Loucy (cell line): ENCODE data around the gene KIF16B.
A peak's percentile ranks its signal among the peaks of the same experiment; 100 is the strongest.

Experiments
- H2AFZ ChIP-seq: fragments of 200-600 bp; sonication (generic); 2 replicates; pipeline ENCODE4 v1.6.0; 2016; ENCODE audit warnings: antibody characterized with exemption, mild to moderate bottlenecking, low read length, moderate library complexity
- H3F3A ChIP-seq: fragments of 200-600 bp; 2 replicates; pipeline ENCODE4 v1.6.0; 2016; ENCODE audit warnings: antibody characterized with exemption, low read depth, mild to moderate bottlenecking
- H3K27me3 ChIP-seq: fragments of 200-600 bp; sonication (generic); 2 replicates; pipeline ENCODE4 v1.6.1; 2014; ENCODE audit warnings: low read length, mild to moderate bottlenecking; ENCODE audit not compliant: insufficient read depth, poor library complexity, severe bottlenecking
- H3K36me3 ChIP-seq: fragments of 200-600 bp; sonication (generic); 2 replicates; pipeline ENCODE4 v1.6.1; 2016; ENCODE audit warnings: low read length; ENCODE audit not compliant: insufficient read depth
- H3K4me1 ChIP-seq: fragments of 200-600 bp; sonication (generic); 2 replicates; pipeline ENCODE4 v1.5.1; 2014; ENCODE audit warnings: low read length, mild to moderate bottlenecking; ENCODE audit not compliant: insufficient read depth, poor library complexity, severe bottlenecking
- H3K4me2 ChIP-seq: fragments of 200-600 bp; sonication (generic); 2 replicates; pipeline ENCODE4 v1.6.0; 2014; ENCODE audit warnings: antibody characterized with exemption, low read length, low read depth, mild to moderate bottlenecking; ENCODE audit not compliant: poor library complexity, severe bottlenecking
- H3K4me3 ChIP-seq: fragments of 200-600 bp; sonication (generic); 2 replicates; pipeline ENCODE4 v1.5.1; 2014; ENCODE audit warnings: low read length, mild to moderate bottlenecking, mixed read lengths; ENCODE audit not compliant: poor library complexity, severe bottlenecking
- H3K79me2 ChIP-seq: fragments of 200-600 bp; sonication (generic); 2 replicates; pipeline ENCODE4 v1.6.1; 2014; ENCODE audit warnings: low read length; ENCODE audit not compliant: insufficient read depth
- H3K9ac ChIP-seq: fragments of 200-600 bp; sonication (generic); 2 replicates; pipeline ENCODE4 v1.6.0; 2014; ENCODE audit warnings: mild to moderate bottlenecking, low read depth, low read length, moderate library complexity; ENCODE audit not compliant: poor library complexity, severe bottlenecking
- H3K9me2 ChIP-seq: fragments of 200-600 bp; sonication (generic); replicated peaks from 2 replicates; pipeline ENCODE4 v1.6.1; 2016; ENCODE audit warnings: low read depth, low read length, mixed read lengths
- H3K9me3 ChIP-seq: fragments of 200-600 bp; sonication (generic); 2 replicates; pipeline ENCODE4 v1.6.1; 2014; ENCODE audit warnings: mild to moderate bottlenecking, antibody characterized with exemption, low read length, low read depth; ENCODE audit not compliant: insufficient read depth
- H4K20me1 ChIP-seq: fragments of 200-600 bp; sonication (generic); 2 replicates; pipeline ENCODE4 v1.6.0; 2014; ENCODE audit warnings: antibody characterized with exemption, low read length, mild to moderate bottlenecking; ENCODE audit not compliant: insufficient read depth, poor library complexity, severe bottlenecking
- CTCF ChIP-seq: fragments of 200-600 bp; sonication (generic); conservative IDR thresholded peaks from 2 replicates; pipeline ENCODE4 v1.5.1; 2014; ENCODE audit warnings: mild to moderate bottlenecking, antibody characterized with exemption, low read length
- EZH2phosphoT487 ChIP-seq: fragments of 200-600 bp; IDR thresholded peaks from 2 replicates; pipeline ENCODE4 v1.6.1; 2018; ENCODE audit warnings: antibody characterized with exemption, mild to moderate bottlenecking, moderate library complexity, borderline replicate concordance

Gene KIF16B

GRCh38 chr20:16574656-16575355 is 1.6 kb upstream of the KIF16B start:
- H3K27me3 ChIP-seq, result no peaks in the 10 kb centered on the region
- no peaks in the 10 kb centered on the region for H3F3A ChIP-seq
- peak overlapping the region; percentile 72 for H3K4me2 ChIP-seq
- H2AFZ ChIP-seq, result peak overlapping the region; percentile 82
- no peaks in the 10 kb centered on the region for H3K9me2 ChIP-seq
- no peaks in the 10 kb centered on the region for H3K9me3 ChIP-seq
- TF ChIP-seq CTCF, result no peak
- no peaks in the 10 kb centered on the region for H4K20me1 ChIP-seq
- no peaks in the 10 kb centered on the region for H3K36me3 ChIP-seq
- H3K9ac ChIP-seq, result peak overlapping the region; percentile 60
- H3K4me3 ChIP-seq, result peak overlapping the region; percentile 71
- H3K4me1 ChIP-seq, result peaks cover 9% of the 10 kb centered on the region
- 0 out of 2 replicates have a peak, but pooled peaks cover 4% of the 10 kb centered on the region for H3K79me2 ChIP-seq

- Histone ChIP-seq H3K9me3 (no peaks in the 10 kb centered on the region), H3K27me3 (no peaks in the 10 kb centered on the region), H3K9ac (no peak overlapping the region), H3K4me1 (peaks cover 18% of the 10 kb centered on the region), H3K36me3 (no peaks in the 10 kb centered on the region), H3K4me2 (peak overlapping the region; percentile 79), H3F3A (no peaks in the 10 kb centered on the region), H2AFZ (no peak overlapping the region), H3K9me2 (no peaks in the 10 kb centered on the region), H3K79me2 (0 out of 2 replicates have a peak, but pooled peaks cover 4% of the 10 kb centered on the region), H3K4me3 (no peak overlapping the region), H4K20me1 (no peaks in the 10 kb centered on the region)
- TF ChIP-seq CTCF (no peak), EZH2phosphoT487 (no peak)
These were observed 1.9 kb downstream of the KIF16B start for GRCh38 chr20:16571333-16571732.

- Histone ChIP-seq H3K4me2 (peak overlapping the region; percentile 22), H4K20me1 (no peaks in the 10 kb centered on the region), H3F3A (no peaks in the 10 kb centered on the region), H2AFZ (no peak overlapping the region), H3K4me3 (peak overlapping the region; percentile 18), H3K9ac (no peak overlapping the region), H3K79me2 (0 out of 2 replicates have a peak, but pooled peaks cover 4% of the 10 kb centered on the region), H3K4me1 (peaks cover 17% of the 10 kb centered on the region), H3K9me3 (no peaks in the 10 kb centered on the region), H3K36me3 (no peaks in the 10 kb centered on the region), H3K9me2 (no peaks in the 10 kb centered on the region), H3K27me3 (no peaks in the 10 kb centered on the region)
- TF ChIP-seq EZH2phosphoT487 (no peak), CTCF (no peak)
These were observed 3.7 kb downstream of the KIF16B start for GRCh38 chr20:16569246-16570153.
